Islet precursor cell (in vitro differentiated cells): ENCODE results near the gene DNALI1.
"Not testable (repeated sequence)": the region's sequence is repeated elsewhere in the genome, so short reads cannot be mapped to it uniquely, and the experiment has no call there.

Experiments used
- DNase-seq: peaks from one replicate; pipeline ENCODE4 v3.0.0-alpha.2; 2018

DNALI1 gene

GRCh38 chr1:37557402-37557801 lies 662 bp downstream of the DNALI1 start:
- DNase-seq, result no peak

DNA sequence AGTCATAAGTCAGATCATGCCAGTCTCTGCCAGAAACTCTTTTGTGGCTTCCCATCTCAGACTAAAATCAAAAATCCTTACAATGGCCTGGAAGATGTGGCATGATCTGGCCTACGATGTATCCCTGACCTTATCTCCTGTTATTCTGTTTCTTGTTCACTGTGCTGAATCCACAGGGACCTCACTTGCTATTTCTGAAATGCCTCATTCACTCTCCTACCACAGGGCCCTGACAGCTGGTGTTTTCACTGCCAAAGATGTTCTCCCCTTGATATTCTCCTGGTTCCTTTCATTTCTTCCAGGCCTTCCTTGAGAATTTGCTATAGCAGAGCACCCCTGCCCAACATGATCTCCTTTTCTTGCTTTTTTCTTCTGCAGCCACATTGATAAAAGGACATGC lies 1.7 kb downstream of the DNALI1 start:
- DNase-seq, result no peak

GRCh38 chr1:37559080-37559479 lies 2.3 kb downstream of the DNALI1 start:
- no peak for DNase-seq

GRCh38 chr1:37559957-37560379 lies 3.2 kb downstream of the DNALI1 start:
- not testable (repeated sequence) for DNase-seq

DNA sequence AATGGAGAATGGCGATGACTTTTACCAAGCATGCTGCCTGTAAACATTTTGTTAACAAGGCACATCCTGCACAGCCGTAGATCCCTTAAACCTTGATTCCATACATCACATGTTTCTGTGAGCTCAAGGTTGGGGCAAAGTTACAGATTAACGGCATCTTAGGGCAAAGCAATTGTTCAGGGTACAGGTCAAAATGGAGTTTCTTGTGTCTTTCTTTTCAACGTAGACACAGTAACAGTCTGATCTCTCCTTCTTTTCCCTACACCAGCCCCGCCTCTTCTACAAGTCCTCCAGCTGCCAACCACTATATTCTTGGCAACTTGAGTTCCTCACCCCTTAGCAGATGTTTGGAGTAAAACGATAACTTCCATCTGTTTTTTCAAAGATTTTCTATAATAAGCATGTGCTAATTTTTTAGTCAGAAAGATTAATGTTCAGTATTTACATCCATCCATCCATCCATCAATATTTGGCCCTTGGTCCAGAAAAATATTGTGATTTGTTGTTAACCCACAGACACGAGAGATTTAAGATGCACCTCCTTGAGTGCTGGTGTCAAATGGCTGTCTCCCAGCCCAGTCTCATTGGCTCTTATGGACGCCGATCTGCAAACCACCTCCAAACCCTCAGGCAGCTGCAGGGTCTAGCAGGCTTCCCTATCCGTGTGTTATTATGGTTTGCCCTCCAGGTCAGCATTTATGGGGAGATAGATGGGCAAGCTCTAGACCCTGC lies 3.8 kb downstream of the DNALI1 start:
- no peak for DNase-seq

DNA sequence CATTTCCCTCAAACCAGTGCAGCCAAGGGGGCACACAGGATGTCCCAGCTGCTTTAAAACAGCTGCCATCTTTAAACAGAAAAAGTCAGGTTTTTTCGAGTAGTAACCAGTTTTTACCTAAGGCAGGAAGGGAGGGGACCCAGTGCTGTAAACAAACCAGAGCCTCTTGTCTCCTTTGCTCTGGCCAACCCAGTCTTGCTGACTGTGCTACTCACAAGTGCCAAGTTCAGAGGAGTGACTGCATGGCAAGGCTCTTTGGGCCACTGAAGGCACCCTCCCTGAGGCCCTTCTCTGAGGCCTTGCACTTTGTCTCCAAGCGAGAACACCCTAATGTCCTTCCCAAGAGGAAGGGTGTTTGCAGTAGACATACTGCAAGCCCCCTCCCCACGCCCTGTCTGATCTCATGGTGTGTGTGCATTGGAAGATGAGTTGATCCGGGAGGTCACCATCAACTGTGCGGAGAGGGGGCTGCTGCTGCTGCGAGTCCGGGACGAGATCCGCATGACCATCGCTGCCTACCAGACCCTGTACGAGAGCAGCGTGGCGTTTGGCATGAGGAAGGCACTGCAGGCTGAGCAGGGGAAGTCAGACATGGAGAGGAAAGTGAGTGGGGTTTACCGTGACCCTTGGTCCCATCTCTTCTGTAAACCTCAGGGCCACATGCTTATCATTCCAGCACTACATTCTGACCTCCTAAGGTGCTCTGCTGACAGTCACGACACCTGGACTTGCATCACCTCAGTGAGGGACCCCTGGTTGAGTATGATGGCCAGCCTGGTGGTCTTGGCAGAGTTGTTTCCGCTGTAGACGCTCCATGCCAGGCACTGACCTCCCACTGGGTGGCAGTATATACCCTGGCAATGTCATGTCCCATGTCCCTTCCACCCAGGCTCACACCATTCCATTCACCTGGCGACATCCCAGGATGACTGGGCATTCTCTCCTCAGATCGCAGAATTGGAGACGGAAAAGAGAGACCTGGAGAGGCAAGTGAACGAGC lies 4.7 kb downstream of the DNALI1 start:
- DNase-seq, result peak; percentile 65

- DNase-seq, result no peak
Measured at GRCh38 chr1:37562984-37563383, 6.2 kb downstream of the DNALI1 start.

DNA sequence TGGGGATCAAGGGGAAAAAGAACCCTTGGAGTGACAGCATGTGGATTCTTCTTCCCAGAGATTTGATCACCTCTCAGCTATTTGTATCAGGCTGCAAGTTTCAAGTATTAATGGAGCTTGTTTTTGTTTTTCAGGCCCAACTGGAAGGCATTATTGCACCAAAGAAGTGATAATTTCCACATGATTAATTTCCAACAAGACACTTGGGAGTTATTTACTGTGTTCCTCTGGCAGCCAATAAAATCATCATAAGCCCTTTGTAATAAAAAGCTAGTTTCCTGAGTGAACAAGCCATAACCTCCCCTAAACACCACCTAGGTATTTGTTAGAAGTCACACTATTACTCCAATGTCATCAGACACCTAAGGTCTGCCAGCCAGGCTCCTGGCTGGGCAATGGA lies 8.2 kb downstream of the DNALI1 start:
- DNase-seq, result no peak

- DNase-seq, result no peak
Measured at GRCh38 chr1:37567023-37567422, 10.3 kb downstream of the DNALI1 start.

DNA sequence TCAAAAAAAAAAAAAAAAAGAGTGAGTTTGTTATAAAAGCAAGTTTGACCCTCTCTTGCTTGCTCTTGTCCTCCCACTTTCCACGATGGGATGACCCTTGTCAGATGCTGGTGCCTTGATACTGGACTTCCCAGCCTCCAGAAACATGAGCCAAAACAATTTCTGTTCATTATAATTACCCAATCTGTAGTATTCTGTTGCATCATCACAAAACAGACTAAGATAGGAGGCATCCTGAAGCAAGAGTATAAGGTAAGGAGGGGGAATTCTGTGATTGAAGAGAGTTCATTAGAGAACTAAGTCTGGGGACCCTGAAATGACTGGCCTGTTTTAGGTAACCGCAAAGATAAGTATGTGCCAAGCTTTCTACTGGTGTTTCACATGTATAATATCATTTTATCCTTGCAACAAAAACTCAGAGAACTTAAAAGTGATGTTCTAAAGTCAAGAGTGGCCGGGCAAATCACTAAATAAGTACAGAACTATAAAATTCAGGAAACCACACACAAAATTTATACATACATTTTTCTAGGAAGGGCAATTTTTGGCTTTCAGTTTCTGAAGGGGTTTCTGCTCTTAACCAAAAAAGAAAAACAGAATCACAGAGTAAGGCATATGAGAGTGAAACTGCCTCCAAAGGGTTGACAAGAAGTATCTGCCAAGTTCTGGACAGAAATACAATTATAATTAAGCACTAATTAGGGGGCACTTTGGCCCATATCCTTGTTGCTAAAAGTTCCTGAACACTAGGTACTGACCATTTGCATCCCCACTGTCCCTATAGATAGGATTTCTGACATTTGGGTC lies 14.0 kb downstream of the DNALI1 start:
- no peak for DNase-seq

DNA sequence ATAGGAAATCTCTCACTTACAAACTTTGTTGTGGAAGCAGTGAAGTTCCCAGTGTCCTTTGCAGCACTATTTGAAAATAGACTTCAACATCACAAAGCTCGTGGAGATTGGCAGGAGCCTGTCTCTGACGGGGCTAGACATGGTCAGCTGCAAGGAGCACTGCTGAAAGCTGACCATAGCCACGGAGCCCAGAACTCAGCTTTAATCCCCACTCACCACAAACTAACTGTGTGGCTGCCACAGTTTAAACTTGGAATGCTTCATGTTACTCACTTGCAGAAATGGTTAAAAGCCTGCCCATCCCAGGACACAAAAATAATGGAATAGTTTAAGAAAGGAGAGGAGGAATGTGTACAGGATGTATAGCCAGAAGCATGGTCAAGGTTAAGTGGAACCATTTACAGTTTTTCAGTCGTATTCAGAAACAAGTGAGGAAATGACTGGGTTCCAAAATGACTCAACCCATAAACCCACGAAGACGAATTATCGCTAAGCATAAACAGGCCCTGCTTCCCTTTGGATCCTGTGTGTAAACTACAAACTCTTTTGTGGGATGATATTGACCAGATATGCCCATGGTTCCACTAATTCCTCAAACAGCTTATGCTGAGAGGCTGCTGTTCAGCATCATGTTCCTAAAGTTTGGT lies 18.2 kb downstream of the DNALI1 start:
- no peak for DNase-seq

DNA sequence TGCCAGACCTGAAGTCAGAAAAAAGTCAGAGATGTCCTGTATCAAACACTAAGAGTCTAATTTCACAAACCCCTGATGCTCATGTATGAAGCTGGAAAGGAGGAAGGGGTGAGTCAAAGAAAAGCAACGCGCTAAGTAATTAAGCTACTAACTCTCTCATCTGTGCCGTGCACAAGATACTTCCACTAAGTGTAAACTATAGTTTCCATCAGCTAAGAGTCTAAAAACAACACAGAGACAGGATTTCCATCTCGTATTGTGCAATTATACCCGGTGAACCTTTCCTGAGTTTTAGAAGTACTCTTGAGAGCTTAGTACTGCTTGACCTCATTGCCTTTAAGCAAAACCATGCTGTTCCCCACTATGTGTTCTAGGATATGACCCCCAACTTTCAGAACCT lies 19.0 kb downstream of the DNALI1 start:
- DNase-seq, result no peak

GRCh38 chr1:37584544-37584943 lies 27.8 kb downstream of the DNALI1 start:
- DNase-seq, result not testable (repeated sequence)

DNA sequence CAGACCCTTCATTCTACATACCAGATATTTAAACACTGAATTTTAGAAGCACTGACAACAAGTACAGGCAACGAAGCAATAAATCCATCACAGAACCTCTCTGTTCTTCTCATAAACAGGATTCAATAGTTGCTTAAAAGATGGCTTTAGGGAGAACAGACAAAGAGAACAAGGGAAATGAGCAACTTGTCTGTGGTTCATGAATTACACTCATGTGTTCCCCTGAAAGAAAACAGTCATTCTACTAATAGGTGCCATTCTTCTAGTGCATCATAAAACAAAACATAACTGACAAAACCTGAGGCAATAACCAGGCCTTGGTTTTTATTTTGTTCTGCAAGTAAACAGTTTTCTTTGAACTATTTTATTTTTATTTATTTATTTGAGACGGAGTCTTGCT lies 32.2 kb downstream of the DNALI1 start:
- no peak for DNase-seq

- no peak for DNase-seq
Measured at GRCh38 chr1:37593726-37594125, 37.0 kb downstream of the DNALI1 start.

DNA sequence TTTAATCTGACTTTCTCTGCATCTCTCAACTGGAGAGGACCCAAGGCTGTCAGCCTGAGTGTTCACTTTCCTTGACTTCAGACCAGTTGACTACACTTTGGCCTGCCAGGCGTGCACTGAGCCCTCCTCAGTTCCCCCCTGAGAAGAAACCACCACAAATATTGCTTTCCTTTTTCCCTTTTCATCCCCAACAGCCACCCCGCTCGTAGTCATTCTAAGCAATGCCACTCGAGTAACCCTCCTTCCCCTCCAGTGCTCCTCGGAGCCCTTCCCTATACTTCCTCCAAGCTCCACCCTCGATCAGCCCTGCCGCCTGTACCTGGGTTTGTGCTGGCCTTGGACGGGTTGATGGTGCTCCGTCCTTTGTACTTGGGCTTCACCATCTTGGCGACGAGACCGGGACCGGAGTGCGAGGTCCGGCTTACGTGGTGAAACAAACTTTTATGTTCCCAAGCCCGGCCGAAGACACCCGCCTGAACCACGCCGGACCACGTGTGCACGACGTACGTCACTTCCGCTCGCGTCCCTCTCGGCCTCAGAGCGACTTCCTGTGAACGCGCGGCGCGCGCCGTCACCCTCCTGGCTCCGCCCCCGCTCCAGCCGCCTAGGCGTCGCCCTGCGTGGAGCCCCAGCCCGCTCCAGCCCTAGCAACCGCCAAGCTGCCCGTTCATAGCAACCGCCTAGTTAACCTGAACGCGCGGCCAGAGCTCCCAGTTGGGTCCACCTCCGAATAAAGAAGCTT lies 38.9 kb downstream of the DNALI1 start, which contains the start of gene GNL2:
Gene GNL2 (minus strand): TSS at position 498 of the 742 bp plus-strand sequence. CDS start 115 bp downstream, at position 383.
- DNase-seq, result peak; percentile 98

GRCh38 chr1:37596182-37596667 lies 39.5 kb downstream of the DNALI1 start:
- DNase-seq, result no peak

GRCh38 chr1:37599940-37600339 lies 43.2 kb downstream of the DNALI1 start:
- DNase-seq, result no peak

DNA sequence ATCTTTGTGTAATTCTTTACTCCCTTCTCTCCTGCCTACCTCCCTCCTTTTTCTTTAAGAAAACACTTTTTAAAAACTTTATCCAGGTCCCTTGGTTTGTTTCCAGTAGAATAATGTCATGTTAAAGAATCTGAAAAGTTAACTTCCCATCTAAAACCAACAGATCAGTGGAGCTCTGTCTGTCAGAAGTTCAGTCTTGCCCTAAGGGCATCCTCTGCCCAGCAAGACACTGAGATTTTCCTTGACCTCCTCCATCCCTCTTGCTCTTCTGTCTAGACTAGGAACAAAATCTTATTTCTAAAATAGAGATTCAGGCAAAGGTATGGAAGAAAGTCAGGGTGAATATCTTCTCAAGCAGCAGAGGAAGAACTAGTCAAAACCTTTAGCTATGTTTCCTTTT lies 44.7 kb downstream of the DNALI1 start:
- no peak for DNase-seq

DNA sequence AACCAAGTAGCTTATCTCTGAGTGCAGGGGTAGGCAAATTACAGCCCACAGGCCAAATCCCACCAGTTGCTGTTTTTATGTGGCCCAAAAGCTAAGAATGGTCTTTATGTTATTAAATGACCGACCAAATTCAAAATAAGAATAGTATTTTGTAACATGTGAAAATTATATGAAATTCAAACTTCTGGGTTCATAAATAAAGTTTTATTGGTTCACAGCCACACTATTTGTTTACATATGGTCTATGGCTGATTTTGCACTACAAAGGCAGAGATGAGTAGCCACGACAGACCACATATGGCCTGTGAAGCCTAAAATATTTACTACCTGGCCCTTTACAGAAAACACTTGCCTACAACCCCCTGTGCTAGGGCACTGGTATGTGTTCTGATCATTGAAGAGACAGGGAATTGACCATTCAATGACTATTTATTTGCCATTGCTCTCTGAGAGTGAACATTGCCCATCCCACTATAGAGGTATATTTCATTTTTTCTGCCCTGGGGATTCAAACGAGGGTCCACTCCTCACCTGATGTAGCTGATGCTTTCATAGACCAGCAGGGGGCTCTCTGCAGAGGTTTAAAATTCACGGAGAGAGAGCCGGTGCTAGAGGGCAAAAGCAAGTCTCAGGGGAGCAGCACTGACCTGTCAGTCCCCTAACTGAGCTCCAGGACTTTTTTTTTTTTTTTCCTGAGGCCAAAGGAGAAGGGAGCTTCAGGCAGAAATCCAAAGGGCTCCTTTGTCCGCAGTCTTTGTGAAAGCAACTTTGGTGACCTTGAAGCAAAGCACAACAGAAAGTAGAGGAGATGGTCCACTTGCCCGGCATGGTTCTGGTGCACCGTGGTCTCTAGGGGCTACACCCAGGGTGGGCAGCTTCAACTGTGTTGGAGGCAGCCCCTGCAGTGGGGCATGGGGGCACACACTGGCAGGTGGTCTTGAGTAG lies 46.3 kb downstream of the DNALI1 start:
- peak; percentile 65 for DNase-seq
